HepG2 (cell line): ENCODE results near the gene SYMPK. TPM values are rescaled to one million over a fixed set of nuclear protein-coding genes. Genes with fewer than 3 reads are reported as not detected.

Experiments used
- ATAC-seq: fragments of 200-7000 bp; cut with Tn5 transposase; 3 replicates; pipeline ENCODE4 v1.9.1; 2020; ENCODE audit warnings: mild to moderate bottlenecking, moderate library complexity
- BruUV-seq: library from RNA; stranded (reverse); fragments of 400-500 nt; replicated peaks from 2 replicates; lab custom pipeline; 2021; lab: Mats Ljungman, UMichigan
- CTCF ChIA-PET: fragments of 300-600 bp; formaldehyde crosslinking; extraction: SDS; loops from one replicate; lab custom pipeline; 2021; ENCODE audit warnings: low total read pairs, inconsistent platforms, low intra/inter-chr PET ratio; lab: Yijun Ruan, JAX
- POLR2A ChIA-PET: fragments of 350-600 bp; sonication (Branson Sonifier 250); formaldehyde crosslinking; loops from one replicate; lab custom pipeline; 2020; ENCODE audit warnings: antibody characterized with exemption, inconsistent platforms; lab: Yijun Ruan, JAX
- DNase-seq: peaks from one replicate; pipeline ENCODE4 v3.0.0-alpha.2; 2015; ENCODE audit warnings: low spot score
- FAIRE-seq: peaks from 3 replicates; lab custom pipeline; 2011; peaks lifted over from hg19 to GRCh38; lab: Jason Lieb, UNC
- H2AFZ ChIP-seq: one replicate; pipeline ENCODE4 v1.6.1; 2011; ENCODE audit warnings: low read length, inconsistent platforms
- H3K27ac ChIP-seq: fragments of 300-600 bp; 3 replicates; pipeline ENCODE4 v1.8.0; 2011; ENCODE audit warnings: mixed run types, mild to moderate bottlenecking, mixed read lengths, low read length, inconsistent platforms; ENCODE audit not compliant: insufficient read depth; ENCODE audit errors: extremely low read length
- H3K27me3 ChIP-seq, 2 experiments: fragments of 200-600 bp in 1 of 2; 2 replicates in 1 of 2; 3 replicates in 1 of 2; pipeline versions ENCODE4 v1.6.0 to v1.8.0; 2011; ENCODE audit warnings: low read length in 2 of 2, mild to moderate bottlenecking in 2 of 2, moderate library complexity in 2 of 2, inconsistent platforms in 1 of 2; ENCODE audit not compliant: insufficient read depth in 2 of 2, control insufficient read depth in 1 of 2
- H3K36me3 ChIP-seq, 2 experiments: fragments of 200-600 bp in 1 of 2; replicated peaks in 1 of 2; 2 replicates in 1 of 2; 3 replicates in 1 of 2; pipeline versions ENCODE4 v1.5.1 to v1.8.0; 2011; ENCODE audit warnings: low read length in 2 of 2, inconsistent platforms in 1 of 2; ENCODE audit not compliant: insufficient read depth in 2 of 2, control insufficient read depth in 1 of 2
- H3K4me1 ChIP-seq: 2 replicates; pipeline ENCODE4 v1.5.1; 2012; ENCODE audit warnings: low read length, inconsistent platforms; ENCODE audit not compliant: insufficient read depth
- H3K4me2 ChIP-seq: 2 replicates; pipeline ENCODE4 v1.6.0; 2011; ENCODE audit warnings: low read depth, low read length, inconsistent platforms
- H3K4me3 ChIP-seq, 3 experiments: fragments of 200-600 bp in 1 of 3; sonication (generic), shearing (Covaris generic) in 1 of 3; replicated peaks in 1 of 3; 2 replicates each; pipeline ENCODE4 v1.5.1; 2011 to 2016; ENCODE audit warnings: low read length in 3 of 3, inconsistent platforms in 2 of 3, low read depth in 2 of 3, mild to moderate bottlenecking in 2 of 3, control low read depth in 1 of 3, mixed read lengths in 1 of 3; ENCODE audit not compliant: insufficient read depth in 1 of 3
- H3K79me2 ChIP-seq: one replicate; pipeline ENCODE4 v1.6.1; 2011; ENCODE audit warnings: low read length, inconsistent platforms; ENCODE audit not compliant: insufficient read depth
- H3K9ac ChIP-seq: 2 replicates; pipeline ENCODE4 v1.6.0; 2011; ENCODE audit warnings: mild to moderate bottlenecking, low read depth, low read length, inconsistent platforms; ENCODE audit not compliant: insufficient read depth
- H3K9me3 ChIP-seq: 2 replicates; pipeline ENCODE4 v1.5.1; 2012; ENCODE audit warnings: mild to moderate bottlenecking, low read length
- H4K20me1 ChIP-seq: 2 replicates; pipeline ENCODE4 v1.6.0; 2011; ENCODE audit warnings: inconsistent platforms, mild to moderate bottlenecking, low read length, moderate library complexity; ENCODE audit not compliant: insufficient read depth
- ARNT2 ChIP-seq: sonication (generic); formaldehyde crosslinking; IDR thresholded peaks from 2 replicates; pipeline ENCODE4 v1.8.0; 2022; ENCODE audit warnings: mild to moderate bottlenecking, low read depth, missing genetic modification reagents, moderate library complexity
- CEBPB ChIP-seq: IDR thresholded peaks from 2 replicates; pipeline ENCODE4 v1.6.1; 2011; ENCODE audit warnings: low read depth, low read length, improper control_type of control experiment, borderline replicate concordance
- CEBPG ChIP-seq: IDR thresholded peaks from 2 replicates; pipeline ENCODE4 v1.6.1; 2016
- GFI1 ChIP-seq: sonication (generic); formaldehyde crosslinking; IDR thresholded peaks from 2 replicates; pipeline ENCODE4 v1.5.0; 2020; ENCODE audit warnings: missing genetic modification reagents, mild to moderate bottlenecking, borderline replicate concordance
- JARID2 ChIP-seq: sonication (generic); formaldehyde crosslinking; IDR thresholded peaks from 2 replicates; pipeline ENCODE4 v1.8.1; 2023; ENCODE audit warnings: missing genetic modification reagents, inconsistent platforms; ENCODE audit not compliant: insufficient replicate concordance
- KDM1A ChIP-seq: IDR thresholded peaks from 2 replicates; pipeline ENCODE4 v1.6.1; 2016; ENCODE audit warnings: missing compliant biosample characterization
- KMT2A ChIP-seq: sonication (generic); formaldehyde crosslinking; IDR thresholded peaks from 2 replicates; pipeline ENCODE4 v1.4.0; 2020; ENCODE audit warnings: missing genetic modification reagents
- SMARCE1 ChIP-seq: fragments of 450-650 bp; IDR thresholded peaks from 2 replicates; pipeline ENCODE4 v1.6.1; 2017; ENCODE audit warnings: borderline replicate concordance
- YEATS4 ChIP-seq: sonication (generic); formaldehyde crosslinking; IDR thresholded peaks from 2 replicates; pipeline ENCODE4 v1.4.0; 2020; ENCODE audit warnings: missing genetic modification reagents, borderline replicate concordance
- ZFX ChIP-seq: sonication (generic); formaldehyde crosslinking; IDR thresholded peaks from 2 replicates; pipeline ENCODE4 v1.4.0; 2020; ENCODE audit warnings: mild to moderate bottlenecking, low read depth, missing genetic modification reagents, moderate library complexity
- ZNF121 ChIP-seq: sonication (generic); formaldehyde crosslinking; IDR thresholded peaks from 2 replicates; pipeline ENCODE4 v1.5.0; 2020; ENCODE audit warnings: mild to moderate bottlenecking, missing genetic modification reagents
- ZNF280D ChIP-seq: sonication (generic); formaldehyde crosslinking; IDR thresholded peaks from 2 replicates; pipeline ENCODE4 v1.5.1; 2020; ENCODE audit warnings: mild to moderate bottlenecking, missing genetic modification reagents
- ZNF292 ChIP-seq: sonication (generic); formaldehyde crosslinking; IDR thresholded peaks from 2 replicates; pipeline ENCODE4 v1.8.1; 2022; ENCODE audit warnings: mild to moderate bottlenecking, low read depth, missing genetic modification reagents, borderline replicate concordance
- ZNF451 ChIP-seq: sonication (generic); formaldehyde crosslinking; IDR thresholded peaks from 2 replicates; pipeline ENCODE4 v1.5.0; 2020; ENCODE audit warnings: mild to moderate bottlenecking, missing genetic modification reagents
- ZNF564 ChIP-seq: sonication (generic); formaldehyde crosslinking; IDR thresholded peaks from 2 replicates; pipeline ENCODE4 v1.8.1; 2023; ENCODE audit warnings: mild to moderate bottlenecking, missing genetic modification reagents
- ZNF670 ChIP-seq: sonication (generic); formaldehyde crosslinking; IDR thresholded peaks from 2 replicates; pipeline ENCODE4 v1.8.0; 2022; ENCODE audit warnings: mild to moderate bottlenecking, missing genetic modification reagents, borderline replicate concordance
- WGBS: methylation state at CpG from one replicate; pipeline ENCODE4 v1.1.6; 2017; ENCODE audit warnings: low lambda C conversion rate; 5-methylcytosine and 5-hydroxymethylcytosine counted together
- in situ Hi-C: cut with HindIII; loops from 2 replicates; pipeline ENCODE4 v1.10.0; 2017; ENCODE audit warnings: low pct_unique_long_range_greater_than_20kb; ENCODE audit not compliant: extremely low pct_ligation_motif_present
- intact Hi-C: fragments of 100-400 bp; cut with micrococcal nuclease; formaldehyde crosslinking; loops from one replicate; pipeline ENCODE4 v1.10.0; 2022; ENCODE audit not compliant: unreplicated experiment
- polyA plus RNA-seq, 8 experiments: library from polyadenylated mRNA; depleted of rRNA in 3 of 8; stranded (reverse) in 7 of 8; unstranded in 1 of 8; fragments of >200 nt; fragmentation: Illumina TruSeq in 4 of 8; extraction: Trizol in 4 of 8; gene quantifications; 2 replicates each; pipeline versions ENCODE4 v1.2.1 to v1.2.3, GENCODE V29; 2011 to 2016; ENCODE audit warnings: low read depth in 4 of 8, missing spikeins in 1 of 8, mixed read lengths in 1 of 8; ENCODE audit not compliant: insufficient read depth in 1 of 8
- total RNA-seq, 5 experiments: library from RNA; depleted of rRNA; stranded (reverse); fragments of >200 nt; fragmentation: Illumina TruSeq; extraction: Trizol; gene quantifications; 2 replicates each; pipeline ENCODE4 v1.2.3, GENCODE V29; 2016; ENCODE audit warnings: low read depth in 1 of 5

Gene SYMPK
- total and polyA plus RNA-seq, 2 of the 13 experiments (the other 11 are each of a cell fraction or from before 2014, with no cell fraction given), result 21.9 to 55.7 TPM

GRCh38 chr19:45887200-45887710 lies 24.3 kb upstream of the SYMPK start:
- Histone ChIP-seq H3K79me2 (peaks cover 15% of the 10 kb centered on the region), H3K4me3 (peak overlapping the region; percentile 69 to 91 (median 80)), H3K4me2 (peak overlapping the region; percentile 84), H4K20me1 (no peaks in the 10 kb centered on the region), H3K27me3 (no peaks in the 10 kb centered on the region), H3K9ac (peak overlapping the region; percentile 82)
- ATAC-seq (no peak), DNase-seq (no peak), FAIRE-seq (no peak)
- intact Hi-C loops, result loop anchor here (1.0 kb wide), 1 partner anchor 8 kb away; no protein-coding TSS in a partner anchor
- 41% methylated on average over 6 of the region's 10 CpGs for WGBS
- in situ Hi-C loops, result no loop called here
- TF ChIP-seq ZFX (CRISPR knock-in tag), result peak; percentile 70; the same call in 1 of the 2 replicates
- TF ChIP-seq ZNF121 (CRISPR knock-in tag), result peak; percentile 98
- TF ChIP-seq ZNF292, result no peak
- TF ChIP-seq ZNF564 (CRISPR knock-in tag), result 0 out of 2 replicates have a peak, but pooled peaks have one; percentile 50
- 0 out of 2 replicates have a peak, but pooled peaks have one; percentile 53 for TF ChIP-seq ZNF670
- no peak for TF ChIP-seq JARID2
- TF ChIP-seq GFI1 (CRISPR knock-in tag), result no peak
- TF ChIP-seq ZNF451 (CRISPR knock-in tag), result 0 out of 2 replicates have a peak, but pooled peaks have one; percentile 26
- TF ChIP-seq KMT2A (CRISPR knock-in tag), result 0 out of 2 replicates have a peak, but pooled peaks have one; percentile 3
- TF ChIP-seq ZNF280D (CRISPR knock-in tag), result peak; percentile 16; the same call in 1 of the 2 replicates
- TF ChIP-seq CEBPB, result peak; percentile 67
- TF ChIP-seq YEATS4, result peak; percentile 2; the same call in 1 of the 2 replicates
- TF ChIP-seq ARNT2 (CRISPR knock-in tag), result peak; percentile 3; the same call in 1 of the 2 replicates
- TF ChIP-seq SMARCE1, result no peak
- TF ChIP-seq KDM1A (CRISPR knock-in tag), result peak; percentile 32; the same call in 1 of the 2 replicates
- peak; percentile 80 for TF ChIP-seq CEBPG (CRISPR knock-in tag)
- TF ChIP-seq, all 625 proteins: peak for 12
- no TSS peak for BruUV-seq
- H3K4me1 ChIP-seq, result peaks cover 23% of the 10 kb centered on the region
- ChIA-PET CTCF (no interaction called here), POLR2A (interaction anchor here (1.0 to 10.3 kb wide), 5 partner anchors 8 to 118 kb away, joined by 4 to 388 read pairs (median 9); partner anchors contain the start of genes FOXA3, MYPOP, SIX5 and SYMPK)
- no peaks in the 10 kb centered on the region for H3K9me3 ChIP-seq
- peak overlapping the region; percentile 78 for H3K27ac ChIP-seq
- H3K36me3 ChIP-seq, result no peaks in the 10 kb centered on the region; a peak in 1 of 5 replicates
- H2AFZ ChIP-seq, result peak overlapping the region; percentile 8
